GM18909 (cell line): ENCODE results near the gene IPPK.
"Not testable (repeated sequence)": the region's sequence is repeated elsewhere in the genome, so short reads cannot be mapped to it uniquely, and the experiment has no call there.

Experiments
- ATAC-seq: cut with Tn5 transposase; IDR thresholded peaks from one replicate; pipeline ENCODE4 v1.9.1; 2021; ENCODE audit warnings: mild to moderate bottlenecking; ENCODE audit not compliant: unreplicated experiment, poor library complexity

IPPK gene

DNA sequence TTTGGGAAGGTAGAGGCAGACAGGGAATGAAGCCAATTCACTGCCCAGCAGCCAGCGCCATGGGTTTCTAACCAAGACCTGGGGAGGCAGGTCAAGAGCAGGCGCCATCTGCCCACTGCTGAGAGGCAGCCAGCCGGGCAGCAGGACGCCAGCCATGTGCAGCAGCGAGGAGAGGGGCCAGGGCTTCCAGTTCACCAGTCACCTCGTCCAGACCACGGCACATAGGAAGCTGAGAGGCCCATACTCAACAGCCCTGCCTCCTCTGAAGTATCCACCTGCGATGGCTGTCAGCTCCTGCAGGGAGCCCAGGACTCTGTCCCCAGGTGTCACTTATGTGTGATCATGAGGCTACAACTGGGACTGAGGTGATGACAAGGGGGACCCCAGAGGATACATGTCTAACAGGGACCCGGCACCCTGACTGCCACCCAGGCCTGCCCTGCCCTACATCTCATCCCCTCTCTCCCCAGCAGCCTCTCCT, 30.1 kb downstream of the IPPK start:
- no peak for ATAC-seq

- ATAC-seq: no peak
Observed at GRCh38 chr9:92639124-92639523, 30.8 kb downstream of the IPPK start.

DNA sequence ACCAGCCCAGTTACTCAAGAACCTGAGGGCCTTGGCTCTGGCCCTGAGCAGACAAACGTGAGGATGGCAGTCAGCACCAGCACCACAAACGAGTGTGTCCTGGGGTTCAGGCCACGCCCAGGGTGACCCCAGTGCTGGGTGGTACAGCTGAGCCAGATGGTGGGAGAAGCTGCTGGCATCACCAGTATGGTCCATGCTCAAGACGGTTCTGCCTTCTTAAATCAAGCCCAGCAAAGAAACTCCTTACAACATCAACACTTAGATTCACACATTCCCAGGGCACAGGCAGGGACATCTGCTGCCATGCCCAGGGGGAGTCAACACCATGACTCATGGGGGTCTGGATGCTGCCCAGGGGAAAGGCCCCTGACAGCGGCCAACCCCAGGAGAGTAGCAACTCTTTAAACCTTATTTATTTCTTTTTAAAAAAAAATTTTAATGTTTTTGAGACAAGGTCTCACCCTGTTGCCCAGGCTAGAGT, 31.3 kb downstream of the IPPK start:
- no peak for ATAC-seq

DNA sequence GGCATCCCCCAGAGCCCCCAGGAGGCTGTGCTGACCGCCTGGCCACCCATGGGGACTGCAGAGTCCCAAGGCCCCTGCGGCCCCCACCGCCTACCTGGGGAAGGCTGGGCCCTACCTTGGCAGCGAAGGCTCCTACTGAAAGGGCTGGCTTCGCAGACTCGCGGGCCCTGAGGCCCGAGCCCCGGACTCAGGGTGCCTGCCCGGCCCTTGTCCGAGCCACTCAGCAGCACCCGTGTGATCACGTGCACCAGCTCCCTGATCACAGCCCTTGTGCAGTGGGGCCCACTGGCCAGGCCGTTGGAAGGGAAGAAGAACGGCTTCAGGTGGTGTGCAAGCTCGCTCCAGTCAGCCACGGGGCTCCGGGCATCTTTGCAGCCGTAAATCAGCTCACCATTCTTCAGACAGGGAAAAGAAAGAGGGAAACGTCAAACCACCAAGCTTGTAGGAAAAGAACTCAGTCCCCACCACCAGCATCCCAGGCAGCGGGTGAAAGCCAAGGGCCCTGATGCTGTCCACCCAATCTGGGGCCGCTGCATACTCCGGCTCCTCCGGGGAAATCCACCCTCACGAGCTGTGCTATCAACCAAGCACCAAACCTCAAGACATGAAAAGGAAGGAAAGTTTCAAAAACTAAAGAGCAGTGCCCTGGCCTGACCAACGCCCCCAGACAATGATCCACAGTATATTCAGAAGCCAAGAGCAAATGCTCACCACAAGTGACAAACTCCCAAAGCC, 31.9 kb downstream of the IPPK start:
- no peak for ATAC-seq

GRCh38 chr9:92637326-92637725, 32.6 kb downstream of the IPPK start:
- no peak for ATAC-seq

DNA sequence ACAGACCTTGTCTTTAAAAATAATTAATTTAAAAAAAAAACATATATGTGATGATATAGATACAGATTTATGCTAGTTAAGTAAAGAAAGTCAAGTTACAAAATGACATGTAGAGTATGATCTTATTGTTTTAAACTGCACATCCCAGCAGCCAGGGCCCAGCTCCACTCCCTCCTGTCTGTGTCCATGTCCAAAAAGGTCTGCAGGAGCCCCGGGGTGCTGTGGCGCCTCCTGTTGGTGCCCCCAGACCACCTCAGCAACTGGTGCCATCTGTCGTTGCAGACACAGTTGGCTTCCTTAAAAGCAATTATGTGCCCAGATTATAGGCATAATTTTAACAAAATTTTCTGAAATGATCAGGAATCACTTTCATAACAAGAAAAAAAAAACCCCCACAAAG, 33.3 kb downstream of the IPPK start:
- ATAC-seq: no peak

- no peak for ATAC-seq
Observed at GRCh38 chr9:92635760-92636159, 34.2 kb downstream of the IPPK start.

- ATAC-seq: no peak
Observed at GRCh38 chr9:92634712-92635605, 35.0 kb downstream of the IPPK start.

DNA sequence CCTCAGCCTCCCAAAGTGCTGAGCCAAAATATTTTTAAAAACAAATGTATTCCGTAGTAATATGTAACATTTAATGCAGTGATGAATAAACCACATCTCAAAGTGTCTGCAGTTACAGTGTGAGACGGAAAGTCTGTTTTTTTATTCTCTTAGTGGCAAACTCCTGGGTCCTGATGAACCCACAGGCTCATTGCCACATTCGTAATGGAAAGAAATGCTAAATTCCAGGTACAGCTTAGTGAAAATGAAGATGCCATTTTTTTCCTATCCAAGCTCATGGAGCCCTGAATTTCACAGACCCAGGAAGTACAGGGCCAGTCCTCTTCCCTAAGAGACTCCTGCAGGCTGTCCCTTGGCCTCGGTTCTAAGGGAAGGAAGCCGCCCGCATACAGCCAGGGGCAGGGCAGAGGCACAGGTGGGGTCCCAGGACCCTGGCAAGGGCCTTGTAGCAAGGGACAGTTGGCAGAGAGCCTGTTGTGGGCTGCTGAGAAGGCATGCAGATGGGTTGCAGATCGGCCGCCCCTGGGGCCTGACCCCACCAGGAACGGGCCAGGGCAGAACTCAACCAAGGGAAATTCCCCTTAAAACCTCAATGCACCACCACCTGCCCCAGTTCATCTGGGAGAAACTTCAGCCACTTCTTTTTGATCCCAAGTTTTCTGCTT, 36.2 kb downstream of the IPPK start:
- no peak for ATAC-seq

- no peak for ATAC-seq
Observed at GRCh38 chr9:92632641-92633040, 37.3 kb downstream of the IPPK start.

GRCh38 chr9:92631452-92632343, 38.2 kb downstream of the IPPK start:
- ATAC-seq: no peak

DNA sequence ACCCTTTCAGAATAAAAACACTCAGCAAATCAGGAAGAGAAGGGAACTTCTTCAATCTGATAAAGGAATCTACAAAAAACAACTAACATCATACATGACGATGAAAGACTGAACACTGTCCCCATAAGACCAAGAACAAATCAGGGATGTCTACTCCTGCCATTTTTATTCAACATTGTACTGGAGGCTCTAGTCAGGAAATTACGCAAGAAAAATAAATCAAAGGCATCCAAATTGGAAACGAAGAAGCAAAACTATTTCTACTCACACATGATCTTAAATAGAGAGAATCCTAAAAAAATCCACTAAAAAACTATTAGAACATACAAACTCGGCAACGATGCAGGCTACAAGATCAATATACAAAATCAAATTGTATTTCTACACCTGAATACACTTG, 42.3 kb downstream of the IPPK start:
- no peak for ATAC-seq

DNA sequence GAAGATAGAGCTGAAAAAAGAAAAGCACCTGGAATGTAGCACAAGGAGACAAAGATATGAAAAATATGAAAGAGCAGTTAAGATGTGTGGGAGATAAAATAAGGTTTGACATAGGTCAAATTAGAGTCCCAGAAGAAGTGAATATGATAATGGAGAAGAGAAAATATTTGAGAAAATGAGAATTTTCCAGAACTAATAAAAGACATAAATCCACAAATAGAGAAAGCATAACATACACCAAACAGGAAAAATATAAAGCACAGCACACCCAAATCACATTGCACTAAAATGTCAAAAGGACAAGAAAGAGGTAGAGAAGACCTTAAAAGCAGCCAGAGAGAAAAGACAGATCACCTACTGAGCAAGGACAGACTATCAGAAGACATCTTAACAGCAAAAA, 43.4 kb downstream of the IPPK start:
- no peak for ATAC-seq

GRCh38 chr9:92623936-92624335, 46.0 kb downstream of the IPPK start:
- not testable (repeated sequence) for ATAC-seq

DNA sequence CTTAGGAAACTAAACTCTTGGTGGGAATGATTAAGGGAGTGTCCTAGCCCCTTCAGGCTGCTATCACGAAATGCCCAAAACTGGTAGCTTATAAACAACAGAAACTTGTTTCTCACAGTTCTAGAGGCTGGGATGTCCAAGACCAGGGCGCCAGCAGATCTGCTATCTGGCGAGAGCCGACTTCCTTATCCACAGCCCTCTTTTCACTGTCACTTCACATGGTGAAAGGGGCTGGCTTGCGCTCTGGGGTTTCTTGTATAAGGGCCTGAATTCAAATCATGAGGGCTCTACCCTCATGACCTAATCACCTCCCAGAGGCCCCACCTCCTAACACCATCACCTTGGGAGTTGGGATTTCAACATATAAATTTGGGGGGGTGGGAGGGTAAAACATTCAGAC, 49.1 kb downstream of the IPPK start:
- no peak for ATAC-seq

GRCh38 chr9:92619601-92620300, 50.2 kb downstream of the IPPK start:
- ATAC-seq: no peak

DNA sequence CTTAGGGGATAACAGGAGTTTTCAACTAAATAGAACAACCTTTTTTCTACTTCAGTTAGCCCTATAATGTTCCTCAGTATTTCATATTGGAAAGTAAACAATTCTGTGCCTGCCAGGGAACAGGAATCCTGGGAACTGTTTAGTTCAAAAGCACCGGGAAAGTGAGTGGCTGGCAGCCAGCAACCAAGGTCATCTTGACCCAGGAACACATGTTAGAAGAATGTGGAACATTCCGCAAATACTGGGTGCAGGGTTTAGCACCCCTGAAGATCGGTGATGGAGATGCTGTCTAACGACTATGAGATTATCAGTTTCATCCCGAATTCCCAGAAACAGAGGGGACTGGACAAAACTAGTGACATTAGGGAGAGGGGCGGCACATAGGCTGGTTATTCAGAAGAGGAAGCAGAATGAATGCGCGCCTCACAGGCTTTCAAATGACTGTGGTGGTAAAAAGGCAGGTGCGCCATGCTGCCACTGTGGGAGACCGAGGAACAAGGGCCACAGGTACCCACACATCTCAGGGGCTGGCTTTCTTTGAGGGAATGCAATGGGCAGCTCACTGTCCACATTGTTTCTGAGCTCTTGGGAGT, 51.2 kb downstream of the IPPK start:
- no peak for ATAC-seq

DNA sequence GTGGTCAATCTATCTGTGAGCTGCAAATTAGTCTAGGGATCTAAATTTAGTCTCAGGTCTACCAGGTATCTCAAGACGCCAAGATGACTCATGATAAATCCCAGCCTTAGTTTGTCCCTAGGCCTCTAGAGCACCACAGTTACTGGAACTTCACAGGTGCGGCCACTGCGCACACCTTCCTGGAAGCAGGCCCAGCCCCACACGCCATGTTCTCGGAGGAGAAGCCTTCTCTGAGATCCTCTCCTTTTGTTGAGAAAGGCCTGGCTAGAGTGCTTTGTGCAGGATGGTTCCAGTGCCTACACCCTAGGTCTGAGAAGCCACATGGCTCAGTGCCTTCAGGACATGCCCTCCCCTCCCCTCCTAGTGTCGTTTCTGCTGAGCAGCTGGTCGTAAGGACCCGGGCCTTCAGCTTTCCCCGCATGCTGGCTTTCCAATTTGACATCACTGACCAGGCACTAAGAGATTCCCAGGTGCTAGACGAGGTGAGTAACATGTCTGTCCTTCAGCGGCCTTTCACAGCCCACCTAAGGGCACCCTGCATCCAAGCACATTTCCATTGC, 51.9 kb downstream of the IPPK start:
- no peak for ATAC-seq
